Endometrium (tissue), 2 donors: Measurements from ENCODE around the gene IL13.

Experiments
- FAIRE-seq: peaks from 2 replicates; lab custom pipeline; 2012; peaks lifted over from hg19 to GRCh38; lab: Jason Lieb, UNC
- donor health status: control.
- donor health status: control.

The IL13 gene

GRCh38 chr5:132669966-132670882 is 12.3 kb downstream of the IL13 start:
- FAIRE-seq = no peak

GRCh38 chr5:132671000-132671399 is 13.0 kb downstream of the IL13 start:
- FAIRE-seq = no peak

- no peak for FAIRE-seq
Measured at GRCh38 chr5:132673488-132673887, 15.5 kb downstream of the IL13 start.

GRCh38 chr5:132673939-132674630 is 16.1 kb downstream of the IL13 start, which contains the start of gene IL4:
Gene IL4, plus strand, starts transcription at chr5:132673989. Its CDS starts 62 bp downstream, at chr5:132674051.
- no peak for FAIRE-seq

GRCh38 chr5:132674671-132675506 is 16.9 kb downstream of the IL13 start:
- FAIRE-seq = no peak

GRCh38 chr5:132675936-132676689 is 18.1 kb downstream of the IL13 start:
- no peak for FAIRE-seq

- no peak for FAIRE-seq
Measured at GRCh38 chr5:132677191-132677590, 19.2 kb downstream of the IL13 start.

- no peak for FAIRE-seq
Measured at GRCh38 chr5:132677682-132678400, 19.9 kb downstream of the IL13 start.

- FAIRE-seq = no peak
Measured at GRCh38 chr5:132678735-132679134, 20.8 kb downstream of the IL13 start.

- FAIRE-seq = no peak
Measured at GRCh38 chr5:132679166-132679565, 21.2 kb downstream of the IL13 start.

GRCh38 chr5:132679717-132680380 is 21.9 kb downstream of the IL13 start:
- FAIRE-seq = no peak

GRCh38 chr5:132680780-132681475 is 23.0 kb downstream of the IL13 start:
- no peak for FAIRE-seq

GRCh38 chr5:132681476-132681831 is 23.5 kb downstream of the IL13 start:
- no peak for FAIRE-seq

- FAIRE-seq = no peak
Measured at GRCh38 chr5:132681983-132682382, 24.0 kb downstream of the IL13 start.

- no peak for FAIRE-seq
Measured at GRCh38 chr5:132684491-132684890, 26.5 kb downstream of the IL13 start.

- no peak for FAIRE-seq
Measured at GRCh38 chr5:132684922-132685720, 27.1 kb downstream of the IL13 start.

GRCh38 chr5:132686193-132686592 is 28.2 kb downstream of the IL13 start:
- no peak for FAIRE-seq

- no peak for FAIRE-seq
Measured at GRCh38 chr5:132687995-132688394, 30.0 kb downstream of the IL13 start.
